Measurements from ENCODE around the gene RHOB.

GRCh38 chr2:20480913-20481312 lies 34.0 kb downstream of the RHOB start:
- TF ChIP-seq, protein P1, sequence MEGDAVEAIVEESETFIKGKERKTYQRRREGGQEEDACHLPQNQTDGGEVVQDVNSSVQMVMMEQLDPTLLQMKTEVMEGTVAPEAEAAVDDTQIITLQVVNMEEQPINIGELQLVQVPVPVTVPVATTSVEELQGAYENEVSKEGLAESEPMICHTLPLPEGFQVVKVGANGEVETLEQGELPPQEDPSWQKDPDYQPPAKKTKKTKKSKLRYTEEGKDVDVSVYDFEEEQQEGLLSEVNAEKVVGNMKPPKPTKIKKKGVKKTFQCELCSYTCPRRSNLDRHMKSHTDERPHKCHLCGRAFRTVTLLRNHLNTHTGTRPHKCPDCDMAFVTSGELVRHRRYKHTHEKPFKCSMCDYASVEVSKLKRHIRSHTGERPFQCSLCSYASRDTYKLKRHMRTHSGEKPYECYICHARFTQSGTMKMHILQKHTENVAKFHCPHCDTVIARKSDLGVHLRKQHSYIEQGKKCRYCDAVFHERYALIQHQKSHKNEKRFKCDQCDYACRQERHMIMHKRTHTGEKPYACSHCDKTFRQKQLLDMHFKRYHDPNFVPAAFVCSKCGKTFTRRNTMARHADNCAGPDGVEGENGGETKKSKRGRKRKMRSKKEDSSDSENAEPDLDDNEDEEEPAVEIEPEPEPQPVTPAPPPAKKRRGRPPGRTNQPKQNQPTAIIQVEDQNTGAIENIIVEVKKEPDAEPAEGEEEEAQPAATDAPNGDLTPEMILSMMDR (IDR thresholded peaks at IDR 0.05) = no peak
- TF ChIP-seq POLR2A (IDR thresholded peaks at IDR 0.05) = no peak

All from body of pancreas (tissue), 4 donors.